Large intestine (tissue), 3 donors: Measurements from ENCODE around the gene XPNPEP2. TPM values are rescaled to one million over a fixed set of nuclear protein-coding genes. Genes with fewer than 3 reads are reported as not detected.

Source experiments
- DNase-seq, 2 donors: peaks; one replicate each; pipeline versions ENCODE4 v3.0.0 to v3.0.0-alpha.2; 2013
- H3K27ac ChIP-seq: one replicate; pipeline ENCODE4 v1.5.1; 2013; ENCODE audit warnings: low read length
- H3K27me3 ChIP-seq: 2 replicates; pipeline ENCODE4 v1.6.1; 2013; ENCODE audit warnings: low read length; ENCODE audit not compliant: control insufficient read depth, insufficient read depth
- H3K36me3 ChIP-seq: 2 replicates; pipeline ENCODE4 v1.6.1; 2013; ENCODE audit warnings: low read length; ENCODE audit not compliant: control insufficient read depth, insufficient read depth
- H3K4me1 ChIP-seq: one replicate; pipeline ENCODE4 v1.6.1; 2013; ENCODE audit warnings: low read length; ENCODE audit not compliant: control insufficient read depth, insufficient read depth
- H3K4me3 ChIP-seq: one replicate; pipeline ENCODE4 v1.5.1; 2013; ENCODE audit warnings: low read length
- H3K9me3 ChIP-seq: one replicate; pipeline ENCODE4 v1.6.1; 2013; ENCODE audit warnings: mild to moderate bottlenecking, low read depth, low read length, moderate library complexity; ENCODE audit not compliant: control insufficient read depth
- WGBS: methylation state at CpG from one replicate; pipeline ENCODE4 v1.1.5; 2013; ENCODE audit warnings: low lambda C conversion rate; ENCODE audit not compliant: insufficient coverage; 5-methylcytosine and 5-hydroxymethylcytosine counted together
- polyA plus RNA-seq: library from polyadenylated mRNA; unstranded; fragments of 120-200 nt; gene quantifications from one replicate; pipeline ENCODE4 v1.2.1, GENCODE V29; 2013

The XPNPEP2 gene
- polyA plus RNA-seq, 1 donor: 353 TPM

DNA sequence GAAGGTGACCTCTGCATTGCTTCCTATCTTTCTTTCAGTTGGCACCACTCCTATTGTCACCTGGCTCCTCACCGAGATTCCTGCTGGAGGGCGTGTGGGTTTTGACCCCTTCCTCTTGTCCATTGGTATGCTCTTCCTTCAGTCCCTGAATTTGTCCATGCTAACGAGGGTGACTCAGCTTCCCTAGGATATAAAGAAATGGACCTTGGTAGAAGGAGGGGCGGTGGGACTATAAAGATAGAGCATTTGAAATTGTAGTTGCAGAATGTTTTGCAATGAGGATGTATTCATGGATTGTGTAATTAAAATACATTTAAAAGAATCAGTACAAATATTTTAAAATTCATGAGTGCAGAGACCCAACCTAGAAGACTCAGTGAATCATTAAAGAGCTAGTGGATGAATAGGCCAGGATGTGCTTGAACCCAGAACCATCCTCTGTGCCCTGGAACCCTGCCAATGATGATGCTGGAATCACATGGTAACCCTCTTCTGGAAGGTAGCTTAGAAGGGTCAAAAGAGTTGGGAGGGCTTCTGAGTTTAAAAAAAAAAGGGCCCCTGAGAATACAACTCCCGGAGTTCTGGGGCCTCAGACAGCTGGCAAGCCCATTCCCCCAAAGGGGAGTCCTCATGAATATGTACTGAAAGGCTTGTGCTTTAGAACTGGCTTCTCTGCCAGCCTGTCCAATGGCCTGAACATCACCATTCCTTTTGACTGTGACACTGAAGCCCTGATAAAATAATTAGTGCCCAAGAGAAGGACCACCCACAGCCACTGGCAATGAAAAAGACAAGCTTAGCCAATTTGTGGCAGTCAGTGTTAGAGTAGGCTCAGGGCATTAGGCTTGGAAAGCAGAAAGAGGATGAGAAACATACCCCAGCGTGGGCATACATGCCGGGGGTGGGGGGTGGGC lies 8.0 kb downstream of the XPNPEP2 start:
- Histone ChIP-seq H3K4me1 (peaks cover 3% of the 10 kb centered on the region), H3K4me3 (no peak overlapping the region), H3K36me3 (peaks cover 25% of the 10 kb centered on the region), H3K9me3 (no peaks in the 10 kb centered on the region), H3K27me3 (no peaks in the 10 kb centered on the region), H3K27ac (peak overlapping the region; percentile 31)
- no CpG with 5 or more reads among the region's 7 CpGs for WGBS
- no peak for DNase-seq

DNA sequence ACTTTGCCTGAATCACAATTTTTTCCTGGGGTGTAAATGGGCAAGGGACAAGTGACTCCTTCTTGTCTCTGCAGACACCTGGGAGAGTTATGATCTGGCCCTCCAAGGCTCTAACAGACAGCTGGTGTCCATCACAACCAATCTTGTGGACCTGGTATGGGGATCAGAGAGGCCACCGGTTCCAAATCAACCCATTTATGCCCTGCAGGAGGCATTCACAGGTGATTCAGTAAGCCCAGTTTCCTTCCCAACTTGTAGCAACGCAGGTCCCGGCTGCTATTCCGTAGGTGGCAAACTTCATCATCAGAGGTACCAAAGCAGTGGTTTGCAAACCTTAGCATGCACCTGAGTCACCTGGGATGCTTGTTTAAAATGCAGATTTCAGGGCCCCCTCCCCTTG lies 8.8 kb downstream of the XPNPEP2 start:
- Histone ChIP-seq H3K27ac (peak overlapping the region; percentile 31), H3K27me3 (no peaks in the 10 kb centered on the region), H3K36me3 (peaks cover 30% of the 10 kb centered on the region), H3K9me3 (no peaks in the 10 kb centered on the region), H3K4me3 (no peak overlapping the region), H3K4me1 (peaks cover 3% of the 10 kb centered on the region)
- no CpG with 5 or more reads among the region's 4 CpGs for WGBS
- DNase-seq: no peak

DNA sequence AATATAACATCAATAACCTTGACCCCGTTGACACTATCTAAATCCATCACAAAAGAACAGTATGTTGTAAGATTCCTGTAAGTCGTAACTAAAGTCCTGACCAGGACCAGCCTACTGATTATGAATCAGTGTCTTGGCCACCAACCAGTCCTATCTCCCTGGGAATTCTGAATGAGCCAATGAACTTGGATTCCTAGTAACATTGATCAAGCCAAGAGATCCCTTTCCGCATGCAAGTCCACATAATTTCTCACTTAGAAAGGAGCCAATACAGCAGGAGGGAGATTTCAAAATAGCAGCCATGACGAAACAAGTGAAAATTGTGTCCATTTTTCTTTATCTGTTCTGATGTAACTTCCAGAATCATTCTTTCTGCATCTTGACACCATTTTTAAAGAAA lies 9.5 kb downstream of the XPNPEP2 start:
- Histone ChIP-seq H3K27ac (no peak overlapping the region), H3K9me3 (no peaks in the 10 kb centered on the region), H3K36me3 (peaks cover 36% of the 10 kb centered on the region), H3K4me1 (no peaks in the 10 kb centered on the region), H3K27me3 (no peaks in the 10 kb centered on the region), H3K4me3 (no peak overlapping the region)
- no peak for DNase-seq
- WGBS: no CpG with 5 or more reads among the region's 4 CpGs

DNA sequence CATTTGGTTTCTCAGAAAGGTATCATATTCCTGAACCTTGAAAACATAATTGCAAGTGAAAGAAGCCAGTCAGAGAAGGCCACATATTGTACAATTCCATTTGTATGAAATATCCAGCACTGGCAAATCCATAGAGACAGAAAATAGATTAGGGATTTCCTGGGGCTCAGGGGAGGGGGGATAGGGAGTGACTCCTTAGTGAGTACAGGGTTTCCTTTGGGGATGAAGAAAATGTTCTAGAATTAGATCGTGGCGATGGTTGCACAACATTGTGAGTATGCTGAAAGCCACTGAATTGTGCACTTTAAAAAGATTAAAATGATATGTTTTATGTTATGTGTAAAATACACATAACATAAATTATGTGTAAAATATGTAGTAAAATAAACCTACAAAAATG lies 10.3 kb downstream of the XPNPEP2 start:
- no peaks in the 10 kb centered on the region for H3K27me3 ChIP-seq
- H3K27ac ChIP-seq: no peak overlapping the region
- peaks cover 33% of the 10 kb centered on the region for H3K36me3 ChIP-seq
- no peak overlapping the region for H3K4me3 ChIP-seq
- no peak for DNase-seq
- WGBS: no CpG with 5 or more reads among the region's 2 CpGs
- H3K9me3 ChIP-seq: no peaks in the 10 kb centered on the region
- H3K4me1 ChIP-seq: no peaks in the 10 kb centered on the region

DNA sequence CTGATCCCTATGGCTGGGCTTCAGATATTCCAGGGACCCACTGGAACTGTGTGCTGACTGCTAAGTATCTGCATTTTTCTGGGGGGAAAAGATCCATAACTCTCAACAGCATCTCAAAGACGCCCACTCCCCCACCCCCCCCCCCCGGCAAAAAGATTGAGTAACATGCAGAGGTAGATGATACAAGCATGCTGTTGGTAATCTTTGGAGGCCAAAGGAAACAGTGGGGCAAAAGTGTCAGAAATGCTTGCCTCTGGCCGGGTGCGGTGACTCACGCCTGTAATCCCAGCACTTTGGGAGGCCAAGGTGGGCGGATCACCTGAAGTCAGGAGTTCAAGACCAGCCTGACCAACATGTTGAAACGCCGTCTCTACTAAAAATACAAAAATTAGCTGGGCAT lies 12.2 kb downstream of the XPNPEP2 start:
- H3K4me3 ChIP-seq: no peak overlapping the region
- peaks cover 28% of the 10 kb centered on the region for H3K36me3 ChIP-seq
- H3K27me3 ChIP-seq: no peaks in the 10 kb centered on the region
- H3K4me1 ChIP-seq: no peaks in the 10 kb centered on the region
- H3K9me3 ChIP-seq: no peaks in the 10 kb centered on the region
- DNase-seq: no peak
- no CpG with 5 or more reads among the region's 8 CpGs for WGBS
- no peak overlapping the region for H3K27ac ChIP-seq

DNA sequence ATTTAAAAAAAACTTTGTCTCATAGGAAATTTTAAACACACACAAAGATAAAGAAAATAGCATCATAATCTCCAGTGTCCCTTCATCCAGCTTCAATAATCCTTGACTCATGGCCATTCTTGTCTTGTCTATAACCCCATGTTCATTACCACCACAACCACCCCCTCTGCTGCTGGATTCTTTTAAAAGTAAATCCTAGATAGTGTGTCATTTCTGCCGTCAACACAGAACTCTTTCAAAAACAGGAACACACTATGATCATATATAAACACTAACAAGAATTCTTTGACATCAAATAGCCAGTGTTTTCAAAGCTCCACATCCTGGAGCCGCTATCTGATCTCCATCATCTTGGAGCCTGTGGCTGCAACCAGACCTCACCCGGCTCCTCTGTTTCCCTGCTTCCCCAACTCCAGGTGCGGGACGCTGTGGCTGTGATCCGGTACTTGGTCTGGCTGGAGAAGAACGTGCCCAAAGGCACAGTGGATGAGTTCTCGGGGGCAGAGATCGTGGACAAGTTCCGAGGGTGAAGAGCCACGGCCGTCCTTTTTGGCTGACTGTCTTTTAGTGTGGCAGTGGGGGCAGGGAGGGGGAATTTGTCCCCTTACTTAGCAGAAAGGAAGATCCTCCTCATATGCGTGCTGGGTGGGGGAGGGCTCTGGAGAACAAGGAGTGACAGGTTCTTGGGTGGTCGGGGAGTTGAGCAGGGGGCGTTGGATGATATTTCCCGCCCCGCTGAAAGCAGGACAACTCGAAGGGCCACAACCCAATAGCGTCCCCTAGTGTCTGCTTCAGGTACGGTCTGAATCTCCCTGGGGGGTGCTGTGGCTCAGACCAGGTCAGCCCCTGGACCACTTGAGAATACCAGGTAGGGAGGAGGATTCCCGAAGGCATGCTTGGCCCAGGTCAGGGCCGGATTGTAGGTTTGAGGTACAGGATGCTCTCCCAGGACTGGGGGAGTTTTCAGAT lies 15.6 kb downstream of the XPNPEP2 start:
- Histone ChIP-seq H3K27ac (no peak overlapping the region), H3K36me3 (peaks cover 33% of the 10 kb centered on the region)
- no CpG with 5 or more reads among the region's 22 CpGs for WGBS

DNA sequence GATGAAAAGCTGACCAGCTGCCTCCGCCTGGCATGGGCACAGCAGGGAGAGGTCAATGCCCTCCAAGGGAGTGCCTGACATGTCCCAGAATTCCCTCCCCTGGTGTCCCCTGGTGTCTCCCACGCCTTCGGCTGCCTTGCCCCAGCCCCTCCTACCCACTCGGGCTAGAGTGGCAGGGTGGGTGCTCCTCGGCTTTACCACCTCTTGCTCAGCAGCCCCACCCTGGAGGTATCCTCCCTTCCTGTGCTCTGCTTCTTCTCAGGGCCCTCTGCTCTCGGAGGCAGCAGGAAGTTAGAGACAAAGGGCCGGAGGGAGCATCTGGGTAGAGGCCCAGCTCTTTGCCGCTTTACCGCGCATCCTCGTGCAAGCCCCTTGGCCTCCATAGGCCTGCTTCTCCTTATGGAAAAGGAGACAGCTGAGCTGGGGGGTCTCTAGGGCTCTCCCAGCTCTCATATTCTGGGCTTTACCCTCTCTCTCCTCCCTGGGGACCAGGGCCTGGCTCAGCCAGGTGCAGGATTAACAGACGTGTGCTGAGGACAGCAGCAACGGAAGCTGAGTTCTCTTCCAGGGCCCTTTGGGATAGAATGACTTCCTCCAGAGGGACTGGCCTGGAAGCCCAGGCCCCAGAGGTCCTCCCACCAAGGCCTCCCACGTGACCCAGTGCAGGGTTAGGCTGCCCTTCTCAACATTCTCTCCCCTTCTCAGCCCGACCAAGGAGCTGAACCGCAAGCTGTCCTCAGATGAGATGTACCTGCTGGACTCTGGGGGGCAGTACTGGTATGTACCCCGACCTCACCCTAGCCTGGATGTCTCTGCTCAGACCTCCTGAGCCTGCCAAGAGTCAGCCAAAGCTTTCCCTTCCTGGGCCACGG lies 17.2 kb downstream of the XPNPEP2 start:
- H3K27me3 ChIP-seq: no peaks in the 10 kb centered on the region
- H3K36me3 ChIP-seq: peaks cover 37% of the 10 kb centered on the region
- no peak for DNase-seq
- no peak overlapping the region for H3K4me3 ChIP-seq
- H3K4me1 ChIP-seq: no peaks in the 10 kb centered on the region
- no CpG with 5 or more reads among the region's 18 CpGs for WGBS
- no peaks in the 10 kb centered on the region for H3K9me3 ChIP-seq
- H3K27ac ChIP-seq: no peak overlapping the region

More for the DNA sequence above, 15.6 kb downstream of the XPNPEP2 start:
- Histone ChIP-seq H3K9me3 (no peaks in the 10 kb centered on the region), H3K27me3 (no peaks in the 10 kb centered on the region), H3K4me3 (no peak overlapping the region), H3K4me1 (no peaks in the 10 kb centered on the region)
- no peak for DNase-seq

DNA sequence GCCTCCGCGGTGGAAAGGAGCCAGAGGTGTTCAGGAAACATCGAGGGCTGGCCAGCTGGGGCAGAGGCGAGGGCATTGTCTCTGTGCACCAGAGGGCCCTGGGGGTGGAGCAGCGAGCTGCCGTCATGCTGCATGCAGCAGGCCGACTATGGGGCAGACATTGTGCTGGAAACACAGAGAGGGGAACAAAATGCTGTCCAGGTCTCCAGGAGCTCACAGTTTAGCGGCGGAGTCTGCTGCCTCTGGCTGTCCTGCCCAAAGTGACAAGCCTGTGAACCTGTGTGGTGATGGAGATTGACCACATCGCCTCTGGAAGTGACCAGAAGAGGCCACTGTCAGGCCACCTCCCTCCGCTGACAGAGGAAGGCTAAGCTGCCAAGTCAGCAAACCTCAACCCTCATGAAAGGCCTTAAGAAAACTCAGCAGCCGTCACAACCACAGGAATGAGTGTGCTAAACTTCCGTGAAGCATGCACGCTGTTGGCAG lies 20.8 kb downstream of the XPNPEP2 start:
- no peaks in the 10 kb centered on the region for H3K27me3 ChIP-seq
- no CpG with 5 or more reads among the region's 14 CpGs for WGBS
- H3K36me3 ChIP-seq: peaks cover 30% of the 10 kb centered on the region
- no peak overlapping the region for H3K27ac ChIP-seq
- DNase-seq: no peak
- H3K4me1 ChIP-seq: no peaks in the 10 kb centered on the region
- no peak overlapping the region for H3K4me3 ChIP-seq
- no peaks in the 10 kb centered on the region for H3K9me3 ChIP-seq

DNA sequence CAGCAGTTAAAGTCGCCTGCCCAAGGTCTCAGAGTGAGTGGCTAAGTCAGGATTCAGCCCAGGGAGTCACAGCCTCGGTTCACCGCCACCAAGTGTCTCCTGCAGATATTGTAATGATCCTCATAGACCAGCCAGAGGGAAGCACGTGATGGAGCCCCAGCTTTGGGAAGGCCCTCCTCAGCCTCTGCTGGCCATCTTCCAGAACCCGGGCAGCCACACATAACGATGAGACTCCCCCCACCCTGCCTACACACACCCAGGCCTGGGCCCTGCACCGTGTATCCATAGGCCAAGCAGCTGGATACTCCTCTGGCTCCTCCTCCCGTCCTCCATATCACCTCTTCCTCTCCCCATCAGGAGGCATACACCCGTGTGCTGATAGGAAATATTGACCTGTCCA lies 21.4 kb downstream of the XPNPEP2 start:
- Histone ChIP-seq H3K27me3 (no peaks in the 10 kb centered on the region), H3K4me3 (no peak overlapping the region), H3K36me3 (peaks cover 30% of the 10 kb centered on the region), H3K9me3 (no peaks in the 10 kb centered on the region), H3K27ac (no peak overlapping the region), H3K4me1 (no peaks in the 10 kb centered on the region)
- no peak for DNase-seq
- no CpG with 5 or more reads among the region's 9 CpGs for WGBS
